Gastroesophageal sphincter (tissue), 3 donors: ENCODE measurements around the gene ZSCAN23.

ENCODE experiments used
- CTCF ChIP-seq, 4 experiments: fragments of 200-600 bp in 2 of 4; fragments of 450-650 bp in 2 of 4; sonication (generic) in 1 of 4; IDR thresholded peaks; one replicate each; pipeline ENCODE4 v1.5.1; 2017 to 2019; ENCODE audit warnings: antibody characterized with exemption in 4 of 4, mild to moderate bottlenecking in 2 of 4, moderate library complexity in 2 of 4
- EP300 ChIP-seq: sonication (generic); formaldehyde crosslinking; IDR thresholded peaks from one replicate; pipeline ENCODE4 v1.6.1; 2017; ENCODE audit warnings: antibody characterized with exemption, mild to moderate bottlenecking
- POLR2A ChIP-seq, 2 donors: fragments of 450-650 bp; IDR thresholded peaks; one replicate each; pipeline ENCODE4 v1.6.1; 2017; ENCODE audit warnings: antibody characterized with exemption in 2 of 2, mild to moderate bottlenecking in 2 of 2, moderate library complexity in 1 of 2

GRCh38 chr6:28400122-28400451 is 43.2 kb downstream of the ZSCAN23 start:
- TF ChIP-seq EP300 = no peak
- TF ChIP-seq CTCF (IDR thresholded peaks at IDR 0.05) = no peak
- no peak for TF ChIP-seq POLR2A (IDR thresholded peaks at IDR 0.05)
